Activated CD4-positive, CD25-positive, alpha-beta regulatory T cell treated with anti-CD3 and anti-CD28 coated beads, Interleukin-2, amount 50 U/mL, for 24 hours (primary cell): ENCODE data around the gene ATR.

Experiments used
- ATAC-seq, 2 donors: fragments of 150-1000 bp; cut with Tn5 transposase; one replicate each; pipeline ENCODE4 v1.10.0; 2021; ENCODE audit warnings: mild to moderate bottlenecking in 1 of 2, moderate library complexity in 1 of 2

Gene ATR

DNA sequence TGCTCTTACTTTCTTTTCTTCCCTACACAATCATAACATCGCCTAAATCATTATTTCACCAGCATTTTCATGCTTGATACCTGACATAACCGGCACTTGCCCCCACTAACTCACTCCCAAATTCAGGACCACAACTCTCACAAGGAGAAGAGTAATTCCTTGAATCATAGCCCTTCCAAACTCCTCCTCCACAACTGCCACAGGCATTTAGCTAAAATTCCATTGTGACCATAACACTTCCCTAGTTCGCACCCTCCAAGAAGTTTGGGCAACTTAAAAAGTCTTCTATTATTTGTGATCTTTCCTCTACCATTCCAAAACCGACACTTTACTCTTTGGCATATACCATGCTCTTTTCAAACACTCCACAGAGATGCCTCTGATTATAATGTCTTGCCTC, 71.3 kb downstream of the ATR start:
- ATAC-seq = no peak

DNA sequence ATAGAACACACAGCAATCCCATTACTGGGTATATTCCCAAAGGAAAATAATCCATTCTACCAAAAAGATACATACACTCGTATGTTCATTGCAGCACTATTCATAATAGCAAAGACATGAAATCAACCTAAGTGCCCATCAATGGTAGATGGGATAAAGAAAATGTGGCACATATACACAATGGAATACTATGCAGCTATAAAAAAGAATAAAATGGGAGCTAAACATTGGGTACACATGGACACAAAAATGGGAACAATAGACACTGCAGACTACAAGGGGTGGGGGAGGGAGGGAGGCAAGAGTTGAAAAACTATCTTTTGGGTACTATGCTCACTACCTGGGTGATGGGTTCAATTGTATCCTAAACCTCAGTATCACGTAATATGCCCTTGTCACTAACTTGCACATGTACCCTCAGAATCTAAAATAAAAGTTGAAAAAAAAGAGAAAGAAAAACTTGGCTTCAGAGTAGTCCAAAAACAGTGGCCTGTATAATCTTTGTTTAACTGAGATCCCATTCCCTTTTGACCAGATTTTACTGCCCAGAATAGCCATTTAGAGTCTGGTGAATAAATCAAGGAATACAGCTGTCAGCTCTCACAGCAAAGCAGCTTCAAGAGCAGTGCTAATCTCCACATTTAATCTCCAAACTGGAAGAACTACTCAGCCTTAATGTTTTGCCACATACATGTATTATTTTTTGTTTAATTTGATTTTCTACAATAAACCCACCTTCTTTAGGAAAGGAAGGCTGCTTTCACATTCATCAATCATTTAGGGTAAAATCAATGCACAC, 76.1 kb downstream of the ATR start:
- no peak for ATAC-seq

DNA sequence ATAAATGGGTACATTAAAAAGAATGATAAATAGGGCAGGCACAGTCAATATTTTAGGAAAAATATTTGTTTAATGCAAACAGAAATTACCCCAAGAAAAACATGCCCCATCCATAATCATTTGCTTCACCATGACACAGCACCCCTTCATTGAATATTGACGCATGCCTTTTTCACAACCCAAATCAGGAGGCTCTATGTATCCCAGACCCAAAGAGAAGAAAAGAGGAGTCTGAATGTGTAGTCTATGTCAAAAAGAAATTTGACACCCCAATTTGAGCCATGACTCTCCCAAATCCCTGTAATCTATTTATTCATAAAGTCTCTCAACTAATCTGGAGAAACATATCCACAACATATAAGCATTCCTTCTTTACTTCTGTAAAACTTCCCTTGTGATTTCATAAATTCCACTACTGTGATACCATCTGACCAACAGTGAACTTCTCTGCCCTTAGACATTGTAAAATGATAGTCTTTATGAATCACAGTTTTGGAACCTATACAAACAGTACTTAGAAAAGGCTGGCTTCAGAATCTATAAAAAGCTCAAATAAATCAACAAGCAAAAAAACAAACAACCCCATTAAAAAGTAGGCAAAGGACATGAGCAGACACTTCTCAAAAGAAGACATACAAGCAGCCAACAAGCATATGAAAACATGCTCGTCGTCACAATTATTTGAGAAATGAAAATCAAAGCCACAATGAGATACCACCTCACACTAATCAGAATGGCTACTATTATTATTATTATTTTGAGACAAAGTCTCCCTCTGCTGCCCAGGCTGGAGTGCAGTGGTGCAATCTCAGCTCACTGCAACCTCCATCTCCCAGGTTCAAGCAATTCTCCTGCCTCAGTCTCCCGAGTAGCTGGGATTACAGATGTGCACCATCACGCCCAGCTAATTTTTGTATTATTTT, 77.3 kb downstream of the ATR start:
- ATAC-seq = no peak

DNA sequence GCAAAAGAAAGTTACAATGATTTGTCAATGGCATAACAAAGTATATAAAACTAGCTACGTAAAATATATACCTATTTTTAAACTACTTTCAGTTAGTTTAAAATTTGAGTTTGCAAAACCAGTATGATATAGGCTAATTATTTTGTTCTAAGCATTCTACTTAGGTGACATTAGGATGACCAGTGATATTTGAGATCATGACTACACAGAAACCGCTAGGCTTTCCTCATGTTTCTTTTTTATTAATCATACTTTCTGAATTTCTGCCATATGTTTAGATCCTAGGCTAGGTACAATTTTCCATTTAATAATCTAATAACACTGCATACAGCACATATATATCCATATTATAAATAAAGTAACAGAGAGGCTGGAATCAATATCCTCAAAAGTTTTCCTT, 78.3 kb downstream of the ATR start:
- ATAC-seq = no peak

DNA sequence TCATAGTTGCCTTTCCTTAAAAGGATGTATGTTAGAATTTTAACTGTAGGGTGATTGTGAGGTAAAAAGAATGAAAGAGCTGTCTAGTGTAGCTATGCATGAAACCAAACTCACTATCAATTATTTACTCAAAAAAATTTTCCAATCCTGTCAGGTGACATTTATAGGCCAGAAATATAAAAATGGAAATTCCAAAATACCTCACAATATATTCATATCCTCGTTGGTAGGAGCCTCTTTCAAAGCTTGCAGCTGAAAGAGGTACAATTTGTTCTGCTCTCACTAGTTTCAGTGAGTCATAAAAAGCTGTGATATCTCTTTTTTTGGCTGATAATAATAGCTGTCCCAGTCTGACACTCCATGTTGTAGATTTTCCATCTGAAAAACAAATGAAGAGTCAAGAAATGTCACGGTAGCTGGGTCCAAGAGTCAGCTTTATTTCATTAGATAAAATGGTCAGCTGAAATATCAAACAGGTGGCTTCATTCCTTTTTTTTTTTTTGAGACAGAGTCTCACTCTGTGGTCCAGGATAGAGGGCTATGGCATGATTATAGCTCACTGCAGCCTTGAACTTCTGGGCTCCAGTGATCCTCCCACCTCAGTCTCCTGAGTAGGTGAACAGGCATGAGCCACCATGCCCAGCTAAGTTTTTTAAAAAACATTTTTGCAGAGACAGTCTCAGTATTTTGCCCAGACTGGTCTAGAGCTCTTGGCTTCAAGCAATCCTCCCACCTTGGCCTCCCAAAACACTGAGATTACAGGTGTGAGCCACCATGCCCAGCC, 79.9 kb downstream of the ATR start:
- ATAC-seq = peak; percentile 76 to 78

DNA sequence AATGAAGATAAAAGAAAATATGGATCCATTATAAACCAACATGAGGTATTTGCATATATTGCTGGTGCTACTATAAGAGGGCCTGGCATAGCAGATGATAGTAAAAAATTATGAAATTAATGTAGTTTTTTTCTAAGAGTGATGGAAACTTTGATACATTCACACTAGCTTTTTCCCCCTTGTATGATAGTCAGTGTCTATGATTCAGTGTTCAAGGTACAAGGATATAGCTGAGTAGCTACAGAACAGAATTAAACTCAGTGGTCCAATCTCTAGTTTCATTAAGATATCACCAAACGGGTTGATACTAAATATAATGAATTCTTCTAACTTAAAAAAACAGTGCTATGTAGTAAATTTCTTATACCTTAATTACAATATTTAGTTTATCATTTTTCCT, 80.8 kb downstream of the ATR start:
- peak; percentile 31 to 42 for ATAC-seq

DNA sequence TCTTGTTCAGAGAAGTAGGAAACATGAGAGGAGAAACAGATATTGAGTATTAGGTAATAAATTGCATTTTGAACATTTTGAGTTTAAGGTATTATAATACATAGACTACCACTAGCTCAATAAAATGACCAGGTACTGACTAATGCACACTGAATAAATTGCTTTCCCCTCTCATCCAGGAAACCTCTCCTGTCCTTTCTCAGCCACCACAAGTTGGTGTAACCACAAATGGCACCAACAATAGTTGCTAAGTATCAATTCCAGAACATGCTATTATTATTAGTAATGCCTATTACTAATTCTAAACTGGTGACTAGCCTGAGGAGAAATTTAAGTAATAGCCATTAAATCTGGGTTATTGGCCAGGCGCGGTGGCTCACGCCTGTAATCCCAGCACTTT, 83.4 kb downstream of the ATR start:
- no peak for ATAC-seq

DNA sequence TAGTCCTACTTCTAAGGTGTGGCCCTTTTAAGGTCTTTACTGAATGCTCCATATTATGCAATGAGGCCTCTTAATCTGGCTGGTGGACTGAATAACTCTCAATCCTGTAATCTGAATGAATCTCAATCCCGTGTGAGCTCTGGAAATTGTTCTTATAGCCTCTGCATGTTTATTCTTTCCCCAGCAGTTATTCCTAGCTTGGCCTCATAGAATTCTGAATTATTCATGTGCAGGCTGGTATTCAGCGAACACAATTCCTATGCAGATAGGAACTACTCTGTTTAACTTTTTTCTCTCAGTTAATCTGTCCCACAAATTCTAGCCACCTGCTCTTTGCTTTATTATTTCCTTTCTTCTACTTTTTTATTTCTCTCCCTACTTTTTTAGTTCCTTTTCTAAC, 86.3 kb downstream of the ATR start:
- no peak for ATAC-seq

DNA sequence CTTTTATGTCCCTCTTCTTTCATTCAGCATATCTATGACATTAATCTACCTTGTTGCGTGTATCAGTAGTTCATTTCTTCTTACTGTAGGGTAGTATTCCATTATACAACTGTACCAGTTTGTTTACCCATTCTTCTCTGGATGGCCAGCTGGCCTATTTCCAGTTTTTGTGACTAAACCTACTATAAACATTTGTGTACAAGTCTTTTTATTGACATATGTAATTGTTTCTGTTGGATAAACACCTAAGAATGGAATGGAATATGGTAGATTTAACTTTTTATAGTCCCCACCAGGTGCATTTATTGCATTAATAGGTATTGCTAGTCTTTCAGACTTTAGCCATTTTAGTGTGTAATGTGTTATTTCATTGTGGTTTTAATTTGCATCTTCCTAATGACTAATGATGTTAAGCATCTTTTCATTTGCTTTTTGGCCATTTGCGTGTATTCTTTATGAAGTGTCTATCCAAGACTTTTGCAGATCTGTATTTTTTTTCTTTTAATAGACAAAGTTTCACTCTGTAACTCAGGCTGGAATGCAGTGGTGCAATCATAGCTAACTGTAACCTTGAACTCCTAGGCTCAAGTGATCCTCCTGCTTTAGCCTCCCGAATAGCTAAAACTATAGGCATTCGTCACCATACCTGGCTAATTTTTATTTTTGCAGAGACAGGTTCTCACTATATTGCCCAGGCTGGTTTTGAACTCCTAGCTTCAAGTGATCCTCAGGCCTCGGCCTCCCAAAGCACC, 88.8 kb downstream of the ATR start:
- no peak for ATAC-seq

DNA sequence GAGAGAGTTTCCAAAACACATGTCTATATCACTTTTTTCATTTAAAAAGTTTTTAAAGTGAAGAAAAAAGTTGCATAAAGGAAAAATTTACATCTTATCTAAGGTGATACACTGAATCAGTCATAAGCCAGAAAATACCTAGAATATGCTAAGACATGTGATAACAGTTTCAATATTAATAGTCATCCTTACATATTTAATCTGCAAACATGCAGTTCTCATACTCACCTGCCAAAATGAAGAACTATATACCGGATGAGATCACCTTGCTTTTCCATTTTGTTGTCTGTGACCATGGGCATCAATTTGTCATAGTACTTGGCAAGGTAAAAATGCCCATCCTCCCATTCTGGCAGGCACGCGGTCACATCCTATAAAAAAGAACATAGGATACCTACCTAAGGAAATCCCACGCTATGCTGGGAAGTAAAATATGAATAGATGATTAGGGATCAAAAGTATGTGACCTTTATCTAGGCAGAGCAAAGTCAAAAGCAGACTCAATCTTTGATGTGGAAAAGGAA, 93.6 kb downstream of the ATR start:
- ATAC-seq = peak; percentile 77 to 86

DNA sequence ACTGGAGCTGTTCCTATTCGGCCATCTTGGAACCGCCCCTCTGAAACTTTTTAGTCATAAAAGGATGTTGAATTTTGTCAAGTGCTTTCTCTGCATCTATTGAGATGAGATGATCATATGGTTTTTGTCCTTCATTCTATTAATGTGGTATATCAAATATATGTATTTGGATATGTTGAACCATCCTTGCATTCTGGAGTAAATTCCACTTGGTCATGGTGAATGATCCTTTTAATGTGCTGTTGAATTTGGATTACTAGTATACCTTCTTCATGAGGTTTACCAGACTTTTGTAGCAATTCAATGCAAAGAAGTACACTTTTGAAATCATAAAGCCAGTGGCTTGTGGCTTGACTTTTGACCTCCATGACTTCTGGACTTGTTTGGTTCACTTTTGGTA, 97.3 kb downstream of the ATR start:
- ATAC-seq = no peak

DNA sequence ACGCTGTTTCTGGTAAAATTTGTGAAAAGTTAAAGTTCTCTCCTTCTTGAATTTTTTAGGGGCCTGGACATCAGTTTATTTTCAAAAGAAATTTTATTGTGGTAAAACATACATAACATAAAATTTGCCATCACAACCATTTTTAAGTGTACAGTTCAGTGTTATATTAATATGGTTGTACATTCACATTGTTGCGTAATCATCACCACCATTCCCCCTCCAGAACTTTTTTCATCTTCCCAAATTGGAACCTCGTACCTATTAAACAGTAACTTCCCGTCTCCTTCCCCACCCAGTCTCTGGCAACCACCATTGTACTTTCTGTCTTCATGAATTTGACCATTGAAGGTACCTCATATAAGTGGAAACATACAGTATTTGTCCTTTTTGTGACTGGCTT, 107.7 kb downstream of the ATR start:
- no peak for ATAC-seq

DNA sequence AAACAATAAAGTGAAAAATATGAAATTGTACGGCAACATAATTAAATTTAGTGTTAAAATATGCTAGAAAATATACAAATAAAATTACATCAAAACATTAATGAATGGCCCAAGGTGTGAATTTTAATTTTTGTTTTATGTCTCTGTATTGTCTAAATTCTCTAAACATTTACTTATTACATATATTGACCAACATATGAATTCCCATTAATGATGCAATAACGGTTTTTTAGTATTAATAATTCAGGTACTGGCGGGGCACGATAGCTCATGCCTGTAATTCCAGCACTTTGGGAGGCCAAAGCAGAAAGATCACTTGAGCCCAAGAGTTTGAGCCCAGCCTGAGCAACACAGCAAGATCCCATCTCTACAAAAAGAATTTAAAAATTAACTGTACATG, 110.1 kb downstream of the ATR start:
- ATAC-seq = no peak

DNA sequence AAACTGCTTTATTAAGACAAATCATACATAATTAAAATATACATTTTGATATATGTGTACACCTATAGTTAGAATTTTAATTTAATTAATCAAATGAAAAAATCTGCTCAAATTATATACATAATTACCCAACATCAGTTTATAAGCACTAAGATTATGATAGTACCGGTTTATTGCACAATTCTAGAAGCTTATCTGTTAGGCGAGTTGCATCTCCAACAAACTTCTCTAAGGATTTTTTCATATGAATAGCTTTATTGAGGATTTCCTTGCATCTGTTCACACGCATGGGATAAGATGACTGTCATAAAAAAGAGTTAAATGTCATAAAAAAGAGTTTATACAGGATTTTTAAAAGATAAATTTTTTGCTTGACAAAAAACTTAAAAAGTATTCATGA, 110.8 kb downstream of the ATR start:
- ATAC-seq = no peak

DNA sequence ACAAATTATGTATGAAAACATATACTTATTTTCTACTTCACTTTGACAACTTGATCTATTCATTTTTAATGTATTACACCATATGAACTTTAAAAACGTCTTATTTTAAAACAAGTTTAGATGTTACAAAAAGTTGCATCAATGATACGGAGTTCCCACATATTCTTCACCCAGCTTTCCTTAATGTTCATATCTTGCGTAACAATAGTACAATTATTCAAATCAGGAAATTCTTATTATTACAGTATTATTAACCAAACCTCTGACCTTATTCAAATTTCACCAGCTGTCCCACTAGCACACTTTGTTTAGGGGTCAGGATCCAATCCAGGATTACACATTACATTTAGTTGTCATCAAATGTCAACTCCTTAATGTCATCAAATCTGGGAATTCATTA, 117.8 kb downstream of the ATR start:
- ATAC-seq = no peak

DNA sequence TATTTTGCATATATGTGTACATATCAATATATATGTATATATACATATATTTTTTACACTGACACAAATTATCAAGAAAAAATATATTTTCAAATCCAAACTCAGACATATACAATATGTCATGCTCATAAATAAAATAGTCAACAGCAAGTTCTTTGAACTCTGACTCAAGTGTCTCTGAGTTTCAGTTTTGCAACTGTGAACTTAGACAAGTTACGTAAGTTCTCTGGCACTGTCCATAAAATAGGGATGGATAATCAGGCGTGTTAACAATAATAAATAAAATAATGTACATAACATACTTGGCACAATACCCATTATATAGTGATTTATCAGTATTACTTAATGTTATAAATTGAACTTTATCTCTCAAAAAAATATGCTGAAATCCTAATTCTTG, 118.6 kb downstream of the ATR start:
- ATAC-seq = no peak

DNA sequence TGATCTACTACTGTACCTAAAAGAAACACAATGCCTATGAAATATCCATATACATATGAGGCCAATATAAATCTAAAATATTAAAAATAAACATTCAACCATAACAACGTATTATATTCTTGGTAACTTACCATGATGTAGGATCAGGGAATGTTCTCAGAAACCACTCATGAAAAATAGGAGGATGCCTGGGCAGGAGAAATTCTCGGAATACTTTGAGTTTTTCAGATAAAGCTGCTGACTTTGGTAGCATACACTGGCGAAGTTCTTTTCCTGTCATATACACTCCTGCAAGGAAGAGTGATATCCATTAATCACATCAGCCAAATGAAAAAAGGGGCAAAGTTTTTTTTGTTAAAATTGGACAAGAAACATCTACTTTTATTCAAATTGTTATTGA, 119.4 kb downstream of the ATR start:
- no peak for ATAC-seq

DNA sequence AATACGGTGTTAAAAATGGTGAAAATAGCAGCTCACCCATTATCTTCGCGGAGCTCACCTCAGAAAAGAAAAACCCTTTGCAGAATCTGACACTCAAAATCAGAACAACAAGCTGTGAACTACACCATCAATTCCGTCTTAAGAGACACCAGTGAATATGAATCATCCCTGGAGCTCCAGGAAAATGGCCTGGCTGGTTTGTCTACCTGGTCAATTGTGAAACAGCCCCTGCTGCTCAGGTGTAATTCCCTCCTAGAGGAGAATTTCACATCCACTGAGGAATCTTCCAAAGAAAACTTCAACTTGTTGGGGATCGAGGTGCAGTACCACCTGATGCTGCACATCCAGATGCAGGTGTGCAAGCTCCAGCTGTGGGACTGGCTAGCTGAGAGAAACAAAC, 127.7 kb downstream of the ATR start:
- ATAC-seq = no peak

DNA sequence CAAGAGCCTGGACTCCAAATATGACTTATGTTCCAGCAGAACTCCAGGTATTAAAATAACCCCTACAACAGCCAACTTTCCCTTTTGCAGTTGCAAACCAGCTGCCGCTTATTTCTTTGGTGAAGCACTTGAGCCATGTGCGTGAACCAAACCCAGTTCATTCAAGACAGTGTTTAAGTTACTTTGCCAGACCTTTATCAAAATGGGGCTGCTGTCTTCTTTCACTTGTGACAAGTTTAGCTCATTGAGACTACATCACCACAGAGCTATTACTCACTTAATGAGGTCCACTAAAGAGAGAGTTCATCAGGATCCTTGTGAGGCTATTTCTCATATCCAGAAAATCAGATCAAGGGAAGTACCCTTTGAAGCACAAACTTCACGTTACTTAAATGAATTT, 128.3 kb downstream of the ATR start:
- ATAC-seq = no peak

DNA sequence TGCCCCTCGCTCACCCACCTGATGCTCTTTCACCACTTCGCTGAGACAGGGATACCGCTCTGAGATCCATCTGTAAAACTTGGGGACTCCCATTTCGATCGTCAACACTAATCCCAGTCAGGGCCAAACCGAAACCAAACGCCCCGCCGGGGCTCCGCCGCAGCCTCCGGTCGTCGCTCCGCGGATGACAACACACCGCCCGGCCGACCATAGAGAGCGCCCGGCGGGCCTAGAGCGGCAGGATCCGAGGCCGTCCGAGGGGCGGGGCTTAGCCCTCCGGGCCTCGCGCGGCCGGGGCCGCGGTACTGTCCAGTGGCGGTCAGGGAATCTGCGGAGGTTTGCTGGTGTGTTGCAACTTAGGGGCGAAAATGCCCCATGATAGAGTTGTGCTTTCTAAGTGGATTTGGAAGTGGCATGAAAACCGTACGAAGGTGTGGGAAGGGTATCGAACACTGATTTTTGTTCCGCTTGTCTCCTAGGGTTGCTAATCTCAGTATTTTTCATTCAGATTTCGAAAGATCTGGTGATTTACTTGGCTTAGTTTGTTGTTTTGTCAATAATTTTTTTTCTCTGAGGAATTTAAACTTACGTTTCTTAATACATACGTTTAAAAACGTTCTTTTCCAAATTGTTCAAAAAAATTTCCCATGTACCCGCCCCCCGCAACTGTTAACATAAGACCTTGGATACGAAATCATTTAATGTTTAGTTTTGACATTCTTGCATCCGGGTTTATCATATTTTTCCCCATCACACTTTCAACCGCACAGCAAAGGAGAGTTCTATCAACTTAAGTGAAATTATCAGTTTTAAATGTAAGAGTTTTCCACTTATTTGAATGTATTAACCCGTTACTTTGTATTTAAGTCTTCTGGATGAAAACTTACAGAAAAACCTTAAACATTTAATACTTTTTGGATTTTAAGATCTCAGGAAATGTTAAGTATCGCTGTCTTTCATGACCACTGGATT, 130.4 kb downstream of the ATR start, which contains the start of gene XRN1:
Gene XRN1 (minus strand): TSS at position 186 of the 972 bp plus-strand sequence. CDS start 93 bp downstream, at position 93.
- peak; percentile 90 to 93 for ATAC-seq
